HEK293 (cell line): ENCODE results near the gene CYB5R4.
A peak's percentile ranks its signal among the peaks of the same experiment; 100 is the strongest.

Experiments
- CTCF ChIA-PET: fragments of 350-600 bp; formaldehyde crosslinking; extraction: SDS; loops from one replicate; lab custom pipeline; 2021; ENCODE audit warnings: antibody characterized with exemption; lab: Yijun Ruan, JAX
- POLR2A ChIA-PET: fragments of 300-600 bp; formaldehyde crosslinking; extraction: SDS; loops from one replicate; lab custom pipeline; 2020; ENCODE audit warnings: antibody characterized with exemption, inconsistent platforms; lab: Yijun Ruan, JAX
- H3K27ac ChIP-seq: fragments of 200-500 bp; sonication (Bioruptor generic); 2 replicates; pipeline ENCODE4 v1.5.1; 2014; ENCODE audit warnings: low read depth, low read length, control low read depth, inconsistent platforms; ENCODE audit errors: extremely low read depth
- H3K36me3 ChIP-seq, 2 experiments: fragments of 200-500 bp in 1 of 2; sonication (Bioruptor generic) in 1 of 2; 1 replicate in 1 of 2; 2 replicates in 1 of 2; pipeline ENCODE4 v1.5.1; 2014 to 2017; ENCODE audit warnings: inconsistent platforms in 2 of 2, low read length in 2 of 2; ENCODE audit not compliant: control insufficient read depth in 2 of 2, insufficient read depth in 1 of 2
- H3K4me1 ChIP-seq: fragments of 200-500 bp; sonication (Bioruptor generic); 2 replicates; pipeline ENCODE4 v1.5.1; 2014; ENCODE audit warnings: mild to moderate bottlenecking, low read length, inconsistent platforms; ENCODE audit not compliant: control insufficient read depth, insufficient read depth
- H3K4me3 ChIP-seq: 2 replicates; pipeline ENCODE4 v1.5.1; 2011; ENCODE audit warnings: low read depth, mild to moderate bottlenecking, control low read depth, low read length, moderate library complexity
- H3K9me3 ChIP-seq: fragments of 200-500 bp; sonication (Bioruptor generic); 2 replicates; pipeline ENCODE4 v1.5.1; 2014; ENCODE audit warnings: low read depth, low read length, inconsistent platforms; ENCODE audit not compliant: control insufficient read depth, insufficient read depth
- FEZF1 ChIP-seq: fragments of 450-650 bp; formaldehyde crosslinking; IDR thresholded peaks from 2 replicates; pipeline ENCODE4 v1.5.1; 2016; ENCODE audit warnings: missing biosample characterization, missing genetic modification characterization
- GLI2 ChIP-seq: fragments of 450-650 bp; formaldehyde crosslinking; IDR thresholded peaks from 2 replicates; pipeline ENCODE4; 2017; ENCODE audit warnings: missing biosample characterization, missing genetic modification characterization, low read depth, borderline replicate concordance
- MYNN ChIP-seq: fragments of 450-650 bp; formaldehyde crosslinking; IDR thresholded peaks from 2 replicates; pipeline ENCODE4 v1.5.1; 2016; ENCODE audit warnings: missing biosample characterization, missing genetic modification characterization, borderline replicate concordance
- OVOL3 ChIP-seq: fragments of 450-650 bp; formaldehyde crosslinking; IDR thresholded peaks from 2 replicates; pipeline ENCODE4 v1.5.1; 2016; ENCODE audit warnings: missing biosample characterization, missing genetic modification characterization
- PRDM1 ChIP-seq: fragments of 450-650 bp; formaldehyde crosslinking; IDR thresholded peaks from 2 replicates; pipeline ENCODE4; 2016; ENCODE audit warnings: missing biosample characterization, missing genetic modification characterization
- ZBTB1 ChIP-seq: fragments of 450-650 bp; formaldehyde crosslinking; IDR thresholded peaks from 2 replicates; pipeline ENCODE4 v1.5.1; 2016; ENCODE audit warnings: missing biosample characterization, missing genetic modification characterization
- ZBTB48 ChIP-seq: fragments of 450-650 bp; formaldehyde crosslinking; IDR thresholded peaks from 2 replicates; pipeline ENCODE4 v1.5.1; 2016; ENCODE audit warnings: missing biosample characterization, missing genetic modification characterization
- ZEB2 ChIP-seq: fragments of 450-650 bp; formaldehyde crosslinking; IDR thresholded peaks from 2 replicates; pipeline ENCODE4 v1.5.1; 2016; ENCODE audit warnings: missing biosample characterization, missing genetic modification characterization
- ZNF10 ChIP-seq: fragments of 450-650 bp; formaldehyde crosslinking; IDR thresholded peaks from 2 replicates; pipeline ENCODE4 v1.5.1; 2017; ENCODE audit warnings: missing biosample characterization, missing genetic modification characterization
- ZNF114 ChIP-seq: fragments of 450-650 bp; formaldehyde crosslinking; IDR thresholded peaks from 2 replicates; pipeline ENCODE4 v1.5.0; 2017; ENCODE audit warnings: missing biosample characterization, missing genetic modification characterization
- ZNF19 ChIP-seq: fragments of 450-650 bp; formaldehyde crosslinking; IDR thresholded peaks from 2 replicates; pipeline ENCODE4; 2016; ENCODE audit warnings: missing biosample characterization, missing genetic modification characterization, low read depth
- ZNF223 ChIP-seq: fragments of 450-650 bp; formaldehyde crosslinking; IDR thresholded peaks from 2 replicates; pipeline ENCODE4 v1.5.1; 2016; ENCODE audit warnings: missing biosample characterization, missing genetic modification characterization
- ZNF274 ChIP-seq, 2 experiments: fragments of 200-500 bp in 1 of 2; fragments of 450-650 bp in 1 of 2; sonication (Bioruptor generic) in 1 of 2; formaldehyde crosslinking in 1 of 2; IDR thresholded peaks; 2 replicates each; pipeline versions ENCODE4 v1.5.1 to v1.6.1; 2014 to 2016; ENCODE audit warnings: borderline replicate concordance in 1 of 2, inconsistent platforms in 1 of 2, low read length in 1 of 2, missing biosample characterization in 1 of 2, missing genetic modification characterization in 1 of 2
- ZNF311 ChIP-seq: fragments of 450-650 bp; formaldehyde crosslinking; IDR thresholded peaks from 2 replicates; pipeline ENCODE4 v1.5.1; 2017; ENCODE audit warnings: missing biosample characterization, missing genetic modification characterization, borderline replicate concordance
- ZNF335 ChIP-seq: fragments of 450-650 bp; formaldehyde crosslinking; conservative IDR thresholded peaks from 2 replicates; pipeline ENCODE4 v1.5.1; 2016; ENCODE audit warnings: missing biosample characterization, missing genetic modification characterization
- ZNF596 ChIP-seq: fragments of 450-650 bp; IDR thresholded peaks from 2 replicates; pipeline ENCODE4 v1.5.0; 2018; ENCODE audit warnings: missing biosample characterization, mild to moderate bottlenecking, missing genetic modification characterization, moderate library complexity
- ZNF600 ChIP-seq: fragments of 450-650 bp; formaldehyde crosslinking; IDR thresholded peaks from 2 replicates; pipeline ENCODE4 v1.5.1; 2016; ENCODE audit warnings: missing biosample characterization, missing genetic modification characterization
- ZNF701 ChIP-seq: fragments of 450-650 bp; formaldehyde crosslinking; IDR thresholded peaks from 2 replicates; pipeline ENCODE4 v1.5.1; 2016; ENCODE audit warnings: missing biosample characterization, missing genetic modification characterization
- ZNF792 ChIP-seq: fragments of 450-650 bp; formaldehyde crosslinking; IDR thresholded peaks from 2 replicates; pipeline ENCODE4 v1.5.1; 2016; ENCODE audit warnings: missing biosample characterization, missing genetic modification characterization
- ZNF837 ChIP-seq: fragments of 450-650 bp; formaldehyde crosslinking; IDR thresholded peaks from 2 replicates; pipeline ENCODE4 v1.5.1; 2016; ENCODE audit warnings: missing biosample characterization, missing genetic modification characterization
- TF ChIP-seq, protein P1 (sequence below): fragments of 450-650 bp; formaldehyde crosslinking; IDR thresholded peaks from 2 replicates; pipeline ENCODE4 v1.5.1; 2016; ENCODE audit warnings: missing biosample characterization, missing genetic modification characterization
- TF ChIP-seq, protein P2 (sequence below): fragments of 450-650 bp; formaldehyde crosslinking; IDR thresholded peaks from 2 replicates; pipeline ENCODE4 v1.5.1; 2016; ENCODE audit warnings: missing biosample characterization, missing genetic modification characterization
- TF ChIP-seq, protein P3 (sequence below): fragments of 450-650 bp; formaldehyde crosslinking; IDR thresholded peaks from 2 replicates; pipeline ENCODE4 v1.5.1; 2017; ENCODE audit warnings: missing biosample characterization, missing genetic modification characterization
- TF ChIP-seq, protein P4 (sequence below): fragments of 450-650 bp; formaldehyde crosslinking; IDR thresholded peaks from 2 replicates; pipeline ENCODE4 v1.5.1; 2016; ENCODE audit warnings: missing biosample characterization, missing genetic modification characterization, borderline replicate concordance

The CYB5R4 gene

DNA sequence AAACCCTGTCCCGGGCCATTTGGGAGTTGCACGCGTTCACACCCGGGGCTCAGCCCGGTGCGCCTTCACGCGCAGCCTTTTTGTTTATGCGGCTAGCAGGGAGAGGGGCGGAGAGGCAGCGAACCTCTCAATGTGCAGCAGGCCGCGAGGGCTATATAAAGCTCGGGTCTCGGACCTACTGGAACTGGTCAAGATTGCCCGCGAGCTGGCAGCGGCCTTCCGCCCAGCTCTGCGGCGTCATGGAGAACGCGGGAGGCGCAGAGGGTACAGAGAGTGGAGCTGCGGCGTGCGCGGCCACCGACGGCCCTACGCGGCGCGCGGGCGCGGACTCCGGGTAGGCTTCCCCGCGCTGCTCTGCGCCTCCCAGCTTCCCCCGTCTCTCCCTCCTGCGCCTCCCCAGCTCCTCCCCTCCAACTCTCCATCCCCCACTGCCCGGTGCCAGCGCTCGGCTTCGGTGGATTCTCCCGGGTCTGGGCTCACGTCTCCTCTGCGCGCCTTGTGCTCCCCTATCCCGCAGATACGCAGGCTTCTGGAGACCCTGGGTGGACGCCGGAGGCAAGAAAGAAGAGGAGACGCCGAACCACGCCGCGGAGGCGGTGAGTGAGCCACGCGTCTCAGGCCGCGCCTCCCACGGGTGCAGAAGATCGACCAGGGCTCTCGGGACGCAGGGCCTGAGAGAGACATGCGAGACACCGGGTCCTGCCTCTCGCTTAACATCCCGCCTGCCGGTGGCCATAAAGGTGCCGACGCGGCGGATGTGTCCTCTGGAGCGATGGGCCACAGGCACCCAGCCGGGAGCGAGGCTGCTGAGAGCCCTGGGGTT is 6.1 kb upstream of the CYB5R4 start, which contains the start of gene RIPPLY2 (continued):
- TF ChIP-seq ZNF274 (IDR thresholded peaks at IDR 0.05; ENCODE audit: low read length) (no peak), ZNF274 (tag by site-specific recombination; IDR thresholded peaks at IDR 0.05; ENCODE audit: borderline replicate concordance) (no peak), ZBTB1 (tag by site-specific recombination) (no peak), ZNF311 (no peak), ZEB2 (tag by site-specific recombination) (peak; percentile 86), ZNF600 (peak; percentile 78), ZNF114 (tag by site-specific recombination) (no peak), ZNF335 (peak; percentile 79), ZNF223 (tag by site-specific recombination) (no peak), FEZF1 (tag by site-specific recombination) (peak; percentile 53; the same call in 1 of the 2 replicates), OVOL3 (tag by site-specific recombination) (no peak), MYNN (tag by site-specific recombination) (0 out of 2 replicates have a peak, but pooled peaks have one; percentile 21), ZBTB48 (peak; percentile 51; the same call in 1 of the 2 replicates), ZNF837 (tag by site-specific recombination) (no peak), ZNF19 (tag by site-specific recombination) (no peak), GLI2 (tag by site-specific recombination) (no peak), ZNF701 (no peak)
- TF ChIP-seq, protein P1, sequence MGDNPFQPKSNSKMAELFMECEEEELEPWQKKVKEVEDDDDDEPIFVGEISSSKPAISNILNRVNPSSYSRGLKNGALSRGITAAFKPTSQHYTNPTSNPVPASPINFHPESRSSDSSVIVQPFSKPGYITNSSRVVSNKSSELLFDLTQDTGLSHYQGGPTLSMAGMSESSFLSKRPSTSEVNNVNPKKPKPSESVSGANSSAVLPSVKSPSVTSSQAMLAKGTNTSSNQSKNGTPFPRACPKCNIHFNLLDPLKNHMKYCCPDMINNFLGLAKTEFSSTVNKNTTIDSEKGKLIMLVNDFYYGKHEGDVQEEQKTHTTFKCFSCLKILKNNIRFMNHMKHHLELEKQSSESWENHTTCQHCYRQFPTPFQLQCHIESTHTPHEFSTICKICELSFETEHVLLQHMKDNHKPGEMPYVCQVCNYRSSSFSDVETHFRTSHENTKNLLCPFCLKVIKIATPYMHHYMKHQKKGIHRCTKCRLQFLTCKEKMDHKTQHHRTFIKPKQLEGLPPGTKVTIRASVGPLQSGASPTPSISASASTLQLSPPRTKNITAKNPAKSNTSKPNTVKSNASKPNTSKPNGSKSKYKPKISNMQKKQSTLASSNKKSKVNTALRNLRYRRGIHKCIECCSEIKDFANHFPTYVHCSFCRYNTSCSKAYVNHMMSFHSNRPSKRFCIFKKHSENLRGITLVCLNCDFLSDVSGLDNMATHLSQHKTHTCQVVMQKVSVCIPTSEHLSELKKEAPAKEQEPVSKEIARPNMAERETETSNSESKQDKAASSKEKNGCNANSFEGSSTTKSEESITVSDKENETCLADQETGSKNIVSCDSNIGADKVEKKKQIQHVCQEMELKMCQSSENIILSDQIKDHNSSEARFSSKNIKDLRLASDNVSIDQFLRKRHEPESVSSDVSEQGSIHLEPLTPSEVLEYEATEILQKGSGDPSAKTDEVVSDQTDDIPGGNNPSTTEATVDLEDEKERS (tag by site-specific recombination), result no peak
- TF ChIP-seq, protein P2, sequence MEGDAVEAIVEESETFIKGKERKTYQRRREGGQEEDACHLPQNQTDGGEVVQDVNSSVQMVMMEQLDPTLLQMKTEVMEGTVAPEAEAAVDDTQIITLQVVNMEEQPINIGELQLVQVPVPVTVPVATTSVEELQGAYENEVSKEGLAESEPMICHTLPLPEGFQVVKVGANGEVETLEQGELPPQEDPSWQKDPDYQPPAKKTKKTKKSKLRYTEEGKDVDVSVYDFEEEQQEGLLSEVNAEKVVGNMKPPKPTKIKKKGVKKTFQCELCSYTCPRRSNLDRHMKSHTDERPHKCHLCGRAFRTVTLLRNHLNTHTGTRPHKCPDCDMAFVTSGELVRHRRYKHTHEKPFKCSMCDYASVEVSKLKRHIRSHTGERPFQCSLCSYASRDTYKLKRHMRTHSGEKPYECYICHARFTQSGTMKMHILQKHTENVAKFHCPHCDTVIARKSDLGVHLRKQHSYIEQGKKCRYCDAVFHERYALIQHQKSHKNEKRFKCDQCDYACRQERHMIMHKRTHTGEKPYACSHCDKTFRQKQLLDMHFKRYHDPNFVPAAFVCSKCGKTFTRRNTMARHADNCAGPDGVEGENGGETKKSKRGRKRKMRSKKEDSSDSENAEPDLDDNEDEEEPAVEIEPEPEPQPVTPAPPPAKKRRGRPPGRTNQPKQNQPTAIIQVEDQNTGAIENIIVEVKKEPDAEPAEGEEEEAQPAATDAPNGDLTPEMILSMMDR (tag by site-specific recombination), result 0 out of 2 replicates have a peak, but pooled peaks have one; percentile 18
- TF ChIP-seq, protein P3, sequence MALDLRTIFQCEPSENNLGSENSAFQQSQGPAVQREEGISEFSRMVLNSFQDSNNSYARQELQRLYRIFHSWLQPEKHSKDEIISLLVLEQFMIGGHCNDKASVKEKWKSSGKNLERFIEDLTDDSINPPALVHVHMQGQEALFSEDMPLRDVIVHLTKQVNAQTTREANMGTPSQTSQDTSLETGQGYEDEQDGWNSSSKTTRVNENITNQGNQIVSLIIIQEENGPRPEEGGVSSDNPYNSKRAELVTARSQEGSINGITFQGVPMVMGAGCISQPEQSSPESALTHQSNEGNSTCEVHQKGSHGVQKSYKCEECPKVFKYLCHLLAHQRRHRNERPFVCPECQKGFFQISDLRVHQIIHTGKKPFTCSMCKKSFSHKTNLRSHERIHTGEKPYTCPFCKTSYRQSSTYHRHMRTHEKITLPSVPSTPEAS (tag by site-specific recombination), result no peak

DNA sequence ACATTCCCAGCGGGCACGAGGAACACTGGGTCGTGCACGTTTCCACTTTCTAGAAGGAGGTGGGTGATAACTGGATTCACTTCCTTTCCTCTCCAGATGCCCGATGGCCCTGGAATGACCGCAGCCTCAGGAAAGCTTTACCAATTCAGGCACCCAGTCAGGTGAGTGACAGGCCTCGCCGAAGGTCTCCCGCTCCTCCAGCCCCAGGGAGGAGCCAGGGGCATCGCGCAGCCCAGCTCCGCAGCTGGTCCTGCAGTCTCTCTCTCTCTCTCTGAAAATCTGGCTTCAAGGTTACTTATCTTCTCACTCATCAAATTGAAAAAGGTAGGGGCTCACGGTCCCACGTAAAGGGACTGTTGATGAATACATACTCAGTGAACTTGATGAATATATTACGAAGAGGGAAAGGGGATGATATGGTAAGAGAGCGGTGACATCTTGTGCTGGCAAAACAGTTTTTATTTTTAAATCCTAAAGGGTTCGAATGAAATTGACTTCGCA is 5.4 kb upstream of the CYB5R4 start:
- Histone ChIP-seq H3K4me3 (no peak overlapping the region), H3K4me1 (no peaks in the 10 kb centered on the region; the same call in 1 of the 2 replicates)
- POLR2A ChIA-PET, result interaction anchor here (1.2 kb wide), 1 partner anchor 239 kb away, joined by 3 read pairs; no protein-coding TSS in a partner anchor
- CTCF ChIA-PET, result interaction anchor here (0.7 kb wide), 1 partner anchor 633 kb away, joined by 3 read pairs; no protein-coding TSS in a partner anchor
- TF ChIP-seq ZNF10 (no peak), ZNF792 (tag by site-specific recombination) (no peak), ZNF335 (peak; percentile 70), PRDM1 (tag by site-specific recombination) (peak; percentile 45; the same call in 1 of the 2 replicates), ZNF596 (tag by site-specific recombination) (peak; percentile 43; the same call in 1 of the 2 replicates), MYNN (tag by site-specific recombination) (no peak)
- TF ChIP-seq, protein P4, sequence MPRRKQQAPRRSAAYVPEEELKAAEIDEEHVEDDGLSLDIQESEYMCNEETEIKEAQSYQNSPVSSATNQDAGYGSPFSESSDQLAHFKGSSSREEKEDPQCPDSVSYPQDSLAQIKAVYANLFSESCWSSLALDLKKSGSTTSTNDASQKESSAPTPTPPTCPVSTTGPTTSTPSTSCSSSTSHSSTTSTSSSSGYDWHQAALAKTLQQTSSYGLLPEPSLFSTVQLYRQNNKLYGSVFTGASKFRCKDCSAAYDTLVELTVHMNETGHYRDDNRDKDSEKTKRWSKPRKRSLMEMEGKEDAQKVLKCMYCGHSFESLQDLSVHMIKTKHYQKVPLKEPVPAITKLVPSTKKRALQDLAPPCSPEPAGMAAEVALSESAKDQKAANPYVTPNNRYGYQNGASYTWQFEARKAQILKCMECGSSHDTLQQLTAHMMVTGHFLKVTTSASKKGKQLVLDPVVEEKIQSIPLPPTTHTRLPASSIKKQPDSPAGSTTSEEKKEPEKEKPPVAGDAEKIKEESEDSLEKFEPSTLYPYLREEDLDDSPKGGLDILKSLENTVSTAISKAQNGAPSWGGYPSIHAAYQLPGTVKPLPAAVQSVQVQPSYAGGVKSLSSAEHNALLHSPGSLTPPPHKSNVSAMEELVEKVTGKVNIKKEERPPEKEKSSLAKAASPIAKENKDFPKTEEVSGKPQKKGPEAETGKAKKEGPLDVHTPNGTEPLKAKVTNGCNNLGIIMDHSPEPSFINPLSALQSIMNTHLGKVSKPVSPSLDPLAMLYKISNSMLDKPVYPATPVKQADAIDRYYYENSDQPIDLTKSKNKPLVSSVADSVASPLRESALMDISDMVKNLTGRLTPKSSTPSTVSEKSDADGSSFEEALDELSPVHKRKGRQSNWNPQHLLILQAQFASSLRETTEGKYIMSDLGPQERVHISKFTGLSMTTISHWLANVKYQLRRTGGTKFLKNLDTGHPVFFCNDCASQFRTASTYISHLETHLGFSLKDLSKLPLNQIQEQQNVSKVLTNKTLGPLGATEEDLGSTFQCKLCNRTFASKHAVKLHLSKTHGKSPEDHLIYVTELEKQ (tag by site-specific recombination), result no peak
- TF ChIP-seq, all 188 proteins: peak for 3
- Histone ChIP-seq H3K27ac (no peak overlapping the region), H3K9me3 (no peaks in the 10 kb centered on the region), H3K36me3 (no peaks in the 10 kb centered on the region)
